ENCODE measurements around the gene BGN. TPM values are rescaled to one million over a fixed set of nuclear protein-coding genes. Genes with fewer than 3 reads are reported as not detected.

The BGN gene
- total RNA-seq, 1 experiment from 2014 or later, result not detected

- in situ Hi-C loops (cut with HindIII; ENCODE audit: low sequenced_read_pairs), result no loop called here
- no peak for DNase-seq (ENCODE audit: low spot score)
Measured at GRCh38 chrX:153477364-153477857, 17.4 kb upstream of the BGN start.

GRCh38 chrX:153477901-153478300, 16.9 kb upstream of the BGN start:
- DNase-seq (ENCODE audit: low spot score), result no peak

GRCh38 chrX:153478746-153479145, 16.0 kb upstream of the BGN start:
- DNase-seq (ENCODE audit: low spot score), result no peak
- in situ Hi-C loops (cut with HindIII; ENCODE audit: low sequenced_read_pairs), result no loop called here

More at GRCh38 chrX:153477901-153478300, 16.9 kb upstream of the BGN start:
- in situ Hi-C loops (cut with HindIII; ENCODE audit: low sequenced_read_pairs), result no loop called here

DNA sequence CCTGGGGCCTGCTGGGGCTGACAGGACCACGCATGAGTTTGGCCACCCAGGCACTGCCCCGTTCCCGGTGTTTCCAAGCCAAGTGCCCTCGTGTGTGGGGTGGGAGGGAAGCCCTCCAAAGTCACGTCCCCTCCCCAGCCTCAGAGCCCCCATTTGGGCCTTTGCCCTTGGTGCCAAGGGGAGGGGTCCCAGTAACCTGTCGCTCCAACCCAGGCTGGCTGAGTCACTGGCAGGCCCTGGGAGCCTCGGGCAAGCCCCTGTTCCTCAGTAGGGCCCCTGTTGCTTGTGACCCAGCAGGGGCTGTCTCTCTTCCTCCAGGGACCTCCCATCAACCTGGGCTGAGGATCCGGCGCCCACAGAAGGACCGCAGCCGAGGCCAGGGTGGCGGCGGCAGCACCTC, 13.7 kb upstream of the BGN start:
- in situ Hi-C loops (cut with HindIII; ENCODE audit: low sequenced_read_pairs), result no loop called here
- no peak for DNase-seq (ENCODE audit: low spot score)

DNA sequence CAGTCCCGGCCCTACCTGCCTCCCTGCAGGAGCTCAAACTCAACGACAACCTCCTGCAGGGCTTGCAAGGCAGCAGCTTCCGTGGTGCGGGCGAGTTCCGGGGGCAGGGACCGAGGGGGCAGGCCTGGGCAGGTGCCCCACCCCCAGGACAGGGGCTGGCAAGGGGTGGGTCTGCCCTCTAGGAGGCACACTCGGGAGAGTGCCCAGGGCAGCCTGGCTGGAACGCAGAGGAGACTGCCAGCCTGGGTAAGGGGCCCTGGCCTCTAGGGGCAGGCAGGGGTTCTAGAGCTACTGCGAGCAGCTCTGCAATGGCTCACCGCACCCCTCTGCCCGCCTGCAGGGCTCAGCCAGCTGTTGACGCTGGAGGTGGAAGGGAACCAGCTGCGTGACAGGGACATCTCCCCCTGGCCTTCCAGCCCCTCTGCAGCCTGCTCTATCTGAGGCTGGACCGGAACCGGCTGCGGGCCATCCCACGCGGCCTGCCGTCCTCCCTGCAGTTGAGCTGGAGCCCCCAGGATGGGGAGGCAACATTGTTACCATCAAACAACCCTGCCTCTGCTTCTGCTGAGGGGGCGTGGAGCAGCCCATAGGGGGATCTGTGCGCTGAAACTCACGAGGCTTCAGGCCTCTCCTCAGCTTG, 12.3 kb upstream of the BGN start:
- in situ Hi-C loops (cut with HindIII; ENCODE audit: low sequenced_read_pairs), result no loop called here
- DNase-seq (ENCODE audit: low spot score), result no peak

DNA sequence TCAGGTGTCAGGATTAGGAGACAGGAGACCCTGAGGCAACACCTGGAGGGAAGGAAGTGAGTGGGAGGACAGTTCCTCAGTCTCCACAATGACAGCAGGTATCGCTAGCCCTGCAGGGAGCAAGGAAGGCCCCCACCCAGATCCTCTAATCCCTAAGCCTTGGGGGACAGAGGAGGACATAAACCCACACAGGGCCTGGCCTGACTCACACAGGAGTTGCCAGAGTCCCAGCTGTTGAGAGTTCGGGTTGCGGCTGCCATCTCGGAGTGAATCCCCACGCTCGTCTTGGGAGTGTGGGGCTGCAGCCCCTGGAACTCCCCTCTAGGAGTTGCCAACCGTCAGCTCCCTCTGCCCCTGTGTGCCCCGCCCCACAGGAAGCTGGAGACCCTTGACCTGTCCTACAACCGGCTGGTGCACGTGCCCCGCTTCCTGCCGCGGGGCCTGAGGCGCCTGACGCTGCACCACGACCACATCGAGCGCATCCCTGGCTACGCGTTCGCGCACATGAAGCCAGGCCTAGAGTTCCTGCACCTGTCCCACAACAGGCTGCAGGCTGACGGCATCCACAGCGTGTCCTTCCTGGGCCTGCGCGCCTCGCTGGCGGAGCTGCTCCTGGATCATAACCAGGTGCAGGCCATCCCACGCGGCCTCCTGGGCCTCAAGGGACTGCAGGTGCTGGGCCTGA, 9.2 kb upstream of the BGN start:
- no peak for DNase-seq (ENCODE audit: low spot score)
- in situ Hi-C loops (cut with HindIII; ENCODE audit: low sequenced_read_pairs), result no loop called here

- DNase-seq (ENCODE audit: low spot score), result no peak
- in situ Hi-C loops (cut with HindIII; ENCODE audit: low sequenced_read_pairs), result no loop called here
Measured at GRCh38 chrX:153486171-153486570, 8.6 kb upstream of the BGN start.

GRCh38 chrX:153487590-153488071, 7.1 kb upstream of the BGN start:
- no peak for DNase-seq (ENCODE audit: low spot score)
- in situ Hi-C loops (cut with HindIII; ENCODE audit: low sequenced_read_pairs), result no loop called here

- no peak for DNase-seq (ENCODE audit: low spot score)
- in situ Hi-C loops (cut with HindIII; ENCODE audit: low sequenced_read_pairs), result no loop called here
Measured at GRCh38 chrX:153488231-153488914, 6.4 kb upstream of the BGN start.

DNA sequence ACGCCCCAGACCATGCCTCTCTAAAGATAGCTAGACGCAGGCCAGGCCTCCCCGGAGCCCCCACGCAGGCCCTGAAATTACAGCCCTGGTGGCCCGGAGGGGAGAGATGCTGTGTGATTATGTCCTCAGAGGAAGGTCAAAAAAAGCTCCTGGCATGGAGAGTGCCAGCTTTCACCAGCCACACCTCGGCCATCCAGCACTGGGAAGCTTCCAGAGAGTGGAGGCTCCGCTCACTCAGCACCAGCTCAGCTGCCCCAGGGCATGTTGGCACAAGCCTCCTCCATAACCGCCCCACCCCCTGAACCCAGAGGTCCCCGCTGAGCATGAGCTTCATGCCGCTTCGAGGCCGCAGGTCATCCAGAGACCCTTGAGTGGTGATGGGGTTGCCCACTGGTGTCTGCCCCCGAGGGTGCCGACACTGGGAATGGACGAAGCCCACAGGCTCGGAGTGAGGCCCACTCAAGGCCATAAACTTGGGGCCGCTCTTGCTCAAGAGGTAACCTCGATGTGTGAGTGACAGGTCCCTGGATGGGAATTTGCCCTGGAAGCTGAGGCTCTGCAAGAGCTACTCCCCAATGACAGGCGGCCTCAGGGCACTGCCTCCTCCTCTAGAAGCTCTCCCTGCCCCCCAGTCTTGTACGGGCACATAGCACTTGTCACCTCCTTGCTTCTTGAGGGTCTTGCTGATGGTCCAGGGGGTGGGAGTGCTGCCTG, 4.4 kb upstream of the BGN start:
- in situ Hi-C loops (cut with HindIII; ENCODE audit: low sequenced_read_pairs), result no loop called here

GRCh38 chrX:153491351-153491914, 3.3 kb upstream of the BGN start:
- DNase-seq (ENCODE audit: low spot score), result no peak
- in situ Hi-C loops (cut with HindIII; ENCODE audit: low sequenced_read_pairs), result no loop called here

More for the DNA sequence above, 4.4 kb upstream of the BGN start:
- DNase-seq (ENCODE audit: low spot score), result no peak

- no peak for DNase-seq (ENCODE audit: low spot score)
- in situ Hi-C loops (cut with HindIII; ENCODE audit: low sequenced_read_pairs), result no loop called here
Measured at GRCh38 chrX:153491918-153492317, 2.9 kb upstream of the BGN start.

DNA sequence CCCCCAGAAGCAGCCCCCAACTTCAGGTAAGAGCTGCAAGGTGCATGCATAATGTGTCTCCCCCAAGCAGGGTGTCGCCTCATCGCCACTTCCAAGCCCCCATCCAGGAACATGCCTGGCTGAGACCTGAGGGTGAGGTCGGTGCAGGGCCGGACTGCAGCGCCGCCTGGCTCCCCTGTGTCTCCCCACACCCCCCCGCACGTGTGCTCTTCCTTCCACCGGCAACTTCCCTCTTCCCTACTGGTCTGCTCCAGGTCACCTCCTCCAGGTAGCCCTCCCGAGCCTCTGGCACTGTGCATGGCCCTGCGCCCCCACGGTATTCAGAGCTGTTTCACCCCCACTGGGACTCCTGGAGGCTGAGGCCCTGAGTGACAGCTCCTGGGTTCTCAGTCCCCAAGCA, 2.2 kb upstream of the BGN start:
- DNase-seq (ENCODE audit: low spot score), result no peak
- in situ Hi-C loops (cut with HindIII; ENCODE audit: low sequenced_read_pairs), result no loop called here

DNA sequence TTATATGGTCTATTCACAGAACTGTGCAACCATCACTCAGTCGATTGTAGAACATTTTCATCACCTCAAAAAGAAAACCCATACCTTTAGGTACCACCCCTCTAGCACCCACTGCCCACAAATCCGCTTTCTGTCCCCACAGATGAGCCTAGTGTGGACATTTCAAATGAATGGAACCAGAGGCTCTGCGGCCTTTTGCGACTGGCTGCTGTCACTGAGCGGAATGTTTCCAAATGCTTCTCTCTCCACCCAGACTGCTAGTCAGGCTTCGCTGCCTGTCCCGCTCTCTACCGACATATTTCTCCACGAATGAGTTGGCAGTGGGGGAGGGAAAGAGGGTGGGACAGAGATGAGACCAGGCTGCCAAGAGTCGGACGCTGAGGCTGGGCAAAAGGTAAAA, 1.7 kb upstream of the BGN start:
- in situ Hi-C loops (cut with HindIII; ENCODE audit: low sequenced_read_pairs), result no loop called here
- no peak for DNase-seq (ENCODE audit: low spot score)

- in situ Hi-C loops (cut with HindIII; ENCODE audit: low sequenced_read_pairs), result no loop called here
- DNase-seq (ENCODE audit: low spot score), result no peak
Measured at GRCh38 chrX:153494061-153494460, 719 bp upstream of the BGN start.

DNA sequence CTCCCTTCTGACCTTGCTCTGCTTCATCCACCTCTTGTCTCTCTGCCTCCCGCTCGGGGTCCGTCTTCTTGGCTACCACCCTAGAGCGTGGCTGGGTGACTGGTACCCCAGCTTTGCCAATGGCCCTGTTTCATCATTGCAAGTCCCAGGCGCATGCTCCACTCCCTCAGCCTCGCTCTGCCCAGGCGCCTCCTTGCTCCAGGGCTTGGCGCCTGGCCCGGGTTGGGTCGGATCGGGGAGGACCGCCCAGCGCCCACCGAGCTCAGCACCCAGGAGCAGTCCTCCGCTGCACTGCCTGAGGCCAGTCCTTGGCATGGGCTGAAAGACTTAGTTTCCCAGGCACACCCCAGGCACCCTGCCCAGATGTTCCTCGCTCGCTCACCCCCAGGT, 577 bp downstream of the BGN start:
- in situ Hi-C loops (cut with HindIII; ENCODE audit: low sequenced_read_pairs), result no loop called here
- no peak for DNase-seq (ENCODE audit: low spot score)

GRCh38 chrX:153495903-153496589, 1.3 kb downstream of the BGN start:
- in situ Hi-C loops (cut with HindIII; ENCODE audit: low sequenced_read_pairs), result no loop called here
- DNase-seq (ENCODE audit: low spot score), result no peak

GRCh38 chrX:153496590-153496959, 1.8 kb downstream of the BGN start:
- no peak for DNase-seq (ENCODE audit: low spot score)
- in situ Hi-C loops (cut with HindIII; ENCODE audit: low sequenced_read_pairs), result no loop called here

- no peak for DNase-seq (ENCODE audit: low spot score)
- in situ Hi-C loops (cut with HindIII; ENCODE audit: low sequenced_read_pairs), result no loop called here
Measured at GRCh38 chrX:153498453-153498852, 3.7 kb downstream of the BGN start.

Measured in G401 (cell line).